BE2C (cell line): ENCODE measurements around the gene RPL11.
"Not testable (repeated sequence)": the region's sequence is repeated elsewhere in the genome, so short reads cannot be mapped to it uniquely, and the experiment has no call there.

ENCODE experiments used
- DNase-seq: peaks from one replicate; pipeline ENCODE4 v3.0.0-alpha.2; 2020
- H3K27me3 ChIP-seq: fragments of 250-450 bp; sonication (Bioruptor Pico); 2 replicates; pipeline ENCODE4 v1.5.1; 2020; ENCODE audit warnings: mild to moderate bottlenecking
- H3K36me3 ChIP-seq: fragments of 250-450 bp; sonication (Bioruptor Pico); 2 replicates; pipeline ENCODE4 v1.5.1; 2020; ENCODE audit warnings: mild to moderate bottlenecking
- H3K4me1 ChIP-seq: fragments of 250-450 bp; sonication (Bioruptor Pico); 2 replicates; pipeline ENCODE4 v1.5.1; 2020
- H3K4me3 ChIP-seq: 2 replicates; pipeline ENCODE4 v1.5.1; 2011; ENCODE audit warnings: low read depth, low read length
- H3K9me3 ChIP-seq: fragments of 250-450 bp; sonication (Bioruptor Pico); 2 replicates; pipeline ENCODE4 v1.5.1; 2020
- CTCF ChIP-seq: IDR thresholded peaks from 2 replicates; pipeline ENCODE4 v1.5.1; 2012; ENCODE audit warnings: mild to moderate bottlenecking, low read depth, low read length

Gene RPL11

DNA sequence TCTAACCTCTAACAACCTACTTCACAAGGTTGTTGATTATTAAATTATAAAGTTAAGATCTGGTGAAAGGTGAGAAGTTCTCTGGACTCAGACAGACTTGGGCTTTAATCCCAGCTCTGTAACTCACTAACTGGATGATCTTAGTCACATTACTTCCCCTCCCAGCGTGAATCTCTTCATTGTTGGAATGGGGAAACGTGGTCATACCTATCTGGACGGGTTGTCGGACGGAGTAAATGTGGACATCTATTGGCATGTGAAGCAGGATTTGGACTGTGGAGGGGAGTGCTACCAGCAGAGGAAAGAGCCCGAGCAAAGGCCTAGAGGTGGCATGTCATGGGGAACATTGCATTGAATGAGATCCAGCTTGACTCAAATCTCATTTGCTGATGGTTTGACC lies 45.1 kb upstream of the RPL11 start:
- no peaks in the 10 kb centered on the region for H3K36me3 ChIP-seq
- H3K4me3 ChIP-seq: no peak overlapping the region
- no peak for DNase-seq
- H3K4me1 ChIP-seq: peaks cover 5% of the 10 kb centered on the region
- H3K27me3 ChIP-seq: no peaks in the 10 kb centered on the region
- no peak for TF ChIP-seq CTCF
- no peaks in the 10 kb centered on the region for H3K9me3 ChIP-seq

GRCh38 chr1:23648576-23648975 lies 43.0 kb upstream of the RPL11 start:
- DNase-seq: no peak
- no peaks in the 10 kb centered on the region for H3K27me3 ChIP-seq
- H3K9me3 ChIP-seq: no peaks in the 10 kb centered on the region
- no peak for TF ChIP-seq CTCF
- no peak overlapping the region for H3K4me3 ChIP-seq
- peaks cover 5% of the 10 kb centered on the region for H3K4me1 ChIP-seq
- H3K36me3 ChIP-seq: no peaks in the 10 kb centered on the region

GRCh38 chr1:23649157-23649556 lies 42.4 kb upstream of the RPL11 start:
- not testable (repeated sequence) for H3K9me3 ChIP-seq, H3K4me1 ChIP-seq, H3K27me3 ChIP-seq, DNase-seq, H3K36me3 ChIP-seq, H3K4me3 ChIP-seq

DNA sequence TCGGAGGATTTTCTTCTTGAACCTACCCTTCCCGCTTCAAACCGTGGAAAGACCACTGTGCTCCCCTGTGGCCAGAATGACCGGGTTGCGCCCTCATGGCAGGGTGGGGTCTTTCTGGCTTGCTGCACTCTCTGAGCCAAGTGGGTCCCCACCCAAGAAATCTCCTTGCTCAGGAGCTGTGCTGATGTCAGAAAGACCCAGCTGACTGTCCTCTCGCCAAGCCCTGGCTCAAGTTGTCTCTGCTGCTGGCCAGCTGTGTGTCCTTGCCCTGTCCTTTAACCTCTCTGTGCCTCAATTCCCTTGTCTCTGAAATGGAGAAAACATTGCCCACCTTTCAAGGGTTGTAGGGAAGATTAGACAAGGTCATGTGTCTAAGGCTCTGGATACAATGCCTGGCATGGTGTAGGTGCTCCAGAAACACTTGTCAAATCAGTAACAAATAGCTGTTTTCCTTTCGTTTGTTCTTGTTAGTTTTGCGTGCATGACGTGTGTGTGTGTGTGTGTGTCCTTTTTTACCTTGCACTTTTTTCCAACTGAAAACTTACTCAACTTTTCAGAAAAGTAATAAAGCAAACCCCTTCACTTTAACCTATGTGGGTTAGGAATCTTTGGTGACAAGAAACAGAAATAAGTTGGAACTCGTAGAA lies 41.1 kb upstream of the RPL11 start:
- DNase-seq: no peak
- Histone ChIP-seq H3K27me3 (no peaks in the 10 kb centered on the region), H3K4me3 (no peak overlapping the region), H3K4me1 (peaks cover 5% of the 10 kb centered on the region), H3K36me3 (no peaks in the 10 kb centered on the region), H3K9me3 (no peaks in the 10 kb centered on the region)
- no peak for TF ChIP-seq CTCF

GRCh38 chr1:23651069-23651808 lies 40.4 kb upstream of the RPL11 start:
- Histone ChIP-seq H3K27me3 (no peaks in the 10 kb centered on the region), H3K4me1 (peaks cover 5% of the 10 kb centered on the region), H3K9me3 (no peaks in the 10 kb centered on the region), H3K36me3 (no peaks in the 10 kb centered on the region), H3K4me3 (no peak overlapping the region)
- TF ChIP-seq CTCF: no peak
- DNase-seq: peak; percentile 60

DNA sequence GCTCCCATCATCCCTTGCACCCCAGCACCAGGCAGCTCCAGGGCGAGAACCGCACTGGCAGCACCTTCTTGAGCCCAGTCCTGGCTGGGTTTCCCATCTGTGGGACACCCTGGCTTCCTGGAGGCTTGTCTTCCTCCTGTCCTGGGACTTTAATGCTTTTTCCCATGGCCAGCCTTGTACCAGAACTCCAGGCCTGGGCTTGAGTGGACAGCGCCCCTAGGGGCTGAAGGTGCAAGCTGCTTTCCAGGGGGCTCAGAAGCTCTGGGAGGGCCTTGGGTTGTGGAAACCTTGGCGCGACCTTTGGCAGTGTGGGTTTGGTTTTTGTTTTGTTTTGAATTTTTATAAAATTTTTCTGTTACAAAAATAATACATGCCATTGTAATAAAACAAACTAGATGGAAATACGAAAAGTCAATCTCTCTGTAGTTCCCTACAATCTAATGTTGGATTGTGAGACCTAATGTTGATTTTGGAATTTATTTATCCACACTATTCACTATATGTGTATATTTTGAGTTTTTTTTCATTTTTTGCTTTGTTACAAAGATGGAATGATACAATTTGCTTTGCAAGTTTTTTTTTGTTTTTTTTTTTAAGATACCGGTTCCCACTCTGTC lies 33.8 kb upstream of the RPL11 start:
- no peaks in the 10 kb centered on the region for H3K9me3 ChIP-seq
- no peak overlapping the region for H3K4me3 ChIP-seq
- H3K36me3 ChIP-seq: no peaks in the 10 kb centered on the region
- peak; percentile 88 for TF ChIP-seq CTCF
- DNase-seq: peak; percentile 64
- H3K27me3 ChIP-seq: no peaks in the 10 kb centered on the region
- no peaks in the 10 kb centered on the region for H3K4me1 ChIP-seq
